ENCODE results near the gene BCOR.
A peak's percentile ranks its signal among the peaks of the same experiment; 100 is the strongest.

BCOR gene

DNA sequence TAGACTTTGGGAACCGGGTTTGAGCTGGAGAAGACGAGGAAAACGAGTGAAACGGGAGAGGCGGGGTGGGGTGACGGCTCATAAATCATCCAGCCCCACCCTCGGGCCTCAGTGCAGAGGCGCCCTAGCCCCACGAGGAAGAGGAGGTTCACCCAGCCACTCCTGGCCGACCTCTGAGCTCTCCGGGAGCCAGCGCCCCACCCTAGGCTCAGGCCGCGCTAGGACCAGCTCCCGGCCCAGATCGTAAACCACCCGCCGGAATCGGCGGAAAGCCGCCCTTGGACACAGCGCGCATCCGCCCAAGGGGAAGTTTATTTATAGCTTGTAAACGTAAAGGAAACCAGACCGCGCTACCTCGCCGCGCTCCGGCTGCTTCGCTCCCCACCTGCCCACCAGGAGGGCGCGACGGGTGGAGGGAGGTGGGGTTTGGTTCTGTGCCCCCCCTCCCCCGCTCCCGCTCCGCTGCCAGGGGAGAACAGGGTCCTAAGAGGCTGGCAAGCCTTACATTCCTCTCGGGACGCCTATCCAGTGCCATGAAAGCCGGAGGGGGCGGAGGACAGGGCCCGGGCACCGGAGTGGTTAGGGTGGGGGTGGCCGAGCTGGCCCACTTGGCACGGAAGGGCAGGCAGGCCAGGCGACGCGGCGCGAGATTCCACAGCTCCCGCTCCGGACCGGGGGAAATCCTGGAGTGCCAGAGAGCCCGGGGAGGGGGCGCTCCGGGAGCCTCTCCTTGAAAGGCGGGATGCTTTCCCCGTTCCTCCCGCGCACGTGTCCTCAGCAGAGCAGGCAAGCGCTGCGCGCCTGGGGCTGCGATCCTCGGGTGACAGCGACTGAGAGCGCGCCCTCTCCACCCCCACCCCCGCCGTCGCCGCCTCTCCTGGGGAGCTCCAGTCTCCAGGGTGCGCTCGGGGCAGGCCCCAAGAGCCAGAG is 84.2 kb downstream of the BCOR start:
- DNase-seq, result no peak

DNA sequence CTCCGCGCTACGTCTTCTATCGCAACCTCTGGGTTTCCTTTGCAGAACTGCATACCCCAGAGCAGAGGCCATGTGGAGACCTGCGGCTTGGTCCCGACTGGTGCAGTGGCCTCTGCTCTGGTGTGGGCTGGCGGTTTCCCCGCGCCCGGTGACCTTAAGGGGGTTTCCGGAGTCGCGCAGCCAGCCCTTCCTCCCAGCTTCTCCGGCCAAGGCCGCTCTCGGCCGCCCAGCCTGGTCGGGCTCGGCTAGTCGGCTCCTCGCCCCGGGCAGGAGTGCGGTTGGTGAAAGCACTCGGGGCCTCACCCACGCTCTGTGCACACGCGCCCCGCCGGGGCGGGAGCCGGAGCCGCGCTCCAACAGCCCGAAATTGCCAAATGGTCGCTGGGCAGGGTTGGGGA is 84.9 kb downstream of the BCOR start:
- peak in 1 of 4 experiments; percentile 6 for DNase-seq

DNA sequence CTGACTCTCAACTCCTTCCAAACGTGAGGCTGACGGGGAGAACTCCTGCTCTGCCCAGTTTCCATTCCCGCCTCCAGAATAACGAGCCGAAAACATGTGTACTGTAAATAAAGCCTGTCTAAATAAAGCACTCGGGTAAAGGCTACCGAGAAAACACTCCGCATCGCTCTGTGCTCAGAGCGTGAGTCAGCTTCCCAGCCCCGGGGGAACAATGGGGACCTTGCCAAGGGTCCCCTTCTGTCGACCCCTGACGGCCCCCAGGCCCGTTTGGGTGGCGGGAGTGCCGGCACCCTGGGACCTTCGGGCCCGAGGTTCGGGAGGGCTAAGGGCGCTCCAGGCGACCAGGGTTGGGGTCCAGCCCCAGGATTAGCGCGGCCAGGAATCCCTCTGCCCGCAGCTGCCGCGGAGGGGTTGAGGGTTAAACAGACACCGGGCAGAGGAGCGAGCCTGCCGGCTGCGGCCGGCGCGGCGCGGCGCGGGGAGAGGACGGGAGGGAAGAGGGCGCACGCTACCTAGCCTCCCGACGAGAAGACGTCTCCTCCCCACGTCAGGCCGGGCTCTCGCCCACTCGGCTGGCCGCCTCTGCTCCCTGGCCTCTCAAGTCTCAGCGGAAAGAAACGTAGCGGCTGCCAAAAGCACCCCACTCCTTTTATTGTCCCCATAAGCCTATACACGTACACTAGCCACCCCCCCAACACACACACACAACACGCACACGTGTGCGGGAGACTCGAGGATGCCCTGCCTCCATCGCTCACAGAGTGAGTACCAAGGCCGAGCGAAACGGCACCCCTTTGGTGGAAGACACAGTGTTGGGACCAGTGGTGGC is 85.5 kb downstream of the BCOR start:
- no peak for DNase-seq

DNA sequence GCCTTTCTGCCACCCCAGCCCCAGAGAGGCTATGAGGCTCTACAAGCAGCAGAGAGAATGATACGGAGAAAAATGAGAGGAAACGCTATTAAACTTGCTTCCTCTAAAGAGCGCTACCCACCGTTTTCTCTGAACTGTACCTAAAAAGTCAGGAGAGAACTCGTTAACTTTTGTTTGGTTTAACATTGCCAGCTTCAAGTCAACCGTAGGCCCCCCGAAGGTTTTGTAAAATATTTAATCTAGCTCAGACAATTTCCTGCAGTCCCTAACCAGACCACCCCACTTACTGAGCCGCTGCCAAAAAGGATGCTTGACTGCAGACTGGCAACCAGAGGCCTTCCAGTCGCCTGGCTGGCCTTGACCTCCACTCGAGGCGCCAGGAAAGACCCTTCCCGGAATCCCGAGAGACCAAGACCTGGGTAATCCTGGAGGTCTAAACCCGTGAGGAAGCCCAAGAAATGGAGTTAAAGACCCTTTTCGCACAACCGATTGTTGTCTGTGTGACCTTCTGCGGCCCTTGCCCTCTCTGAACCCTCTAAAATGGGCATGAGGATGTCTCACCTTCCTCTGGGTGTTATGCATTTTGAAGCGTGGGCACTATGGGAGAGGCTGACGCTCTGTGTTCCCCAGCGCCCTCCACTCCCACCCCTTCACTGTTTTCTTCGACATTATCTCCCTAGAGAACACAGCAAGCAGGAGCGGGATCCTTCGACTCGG is 86.3 kb downstream of the BCOR start:
- DNase-seq, result no peak

DNA sequence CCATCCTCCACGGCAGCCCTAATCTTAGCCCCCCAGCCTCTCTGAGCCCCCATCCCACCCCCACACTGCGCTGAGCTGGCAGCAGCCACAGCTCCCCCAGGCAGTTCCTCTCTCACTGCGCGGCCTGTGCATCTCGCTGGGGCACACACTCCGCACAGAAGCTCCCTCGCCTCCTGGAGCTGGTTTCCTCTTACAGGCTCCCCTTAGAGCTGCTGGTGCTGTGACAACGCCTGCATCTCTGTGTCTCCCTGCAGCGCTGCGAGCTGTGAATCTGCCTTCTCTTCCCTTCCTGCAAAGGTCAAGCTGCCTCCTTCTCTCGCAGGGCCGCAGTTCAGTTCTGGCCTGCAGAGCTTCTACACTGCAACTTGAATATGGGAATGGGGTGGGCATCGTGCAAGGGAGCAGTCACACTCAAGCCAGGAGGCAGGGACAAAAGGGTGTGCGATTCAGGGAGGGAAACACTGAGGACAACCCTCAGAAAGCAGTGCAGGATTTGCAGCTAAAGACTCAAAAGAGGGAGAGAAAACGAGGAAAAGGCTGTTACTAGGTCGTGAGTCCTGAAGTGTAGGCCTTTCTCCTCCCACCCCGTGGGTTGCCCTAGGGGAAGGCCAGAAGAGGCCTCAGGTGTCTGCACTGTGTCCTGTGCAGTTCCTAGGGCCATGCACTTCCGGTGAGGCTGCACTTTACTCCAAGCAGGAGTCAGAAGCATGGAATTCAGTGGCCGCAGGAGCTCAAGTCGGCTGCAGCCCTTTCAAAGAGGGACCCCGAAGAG is 87.0 kb downstream of the BCOR start:
- DNase-seq, result no peak

DNA sequence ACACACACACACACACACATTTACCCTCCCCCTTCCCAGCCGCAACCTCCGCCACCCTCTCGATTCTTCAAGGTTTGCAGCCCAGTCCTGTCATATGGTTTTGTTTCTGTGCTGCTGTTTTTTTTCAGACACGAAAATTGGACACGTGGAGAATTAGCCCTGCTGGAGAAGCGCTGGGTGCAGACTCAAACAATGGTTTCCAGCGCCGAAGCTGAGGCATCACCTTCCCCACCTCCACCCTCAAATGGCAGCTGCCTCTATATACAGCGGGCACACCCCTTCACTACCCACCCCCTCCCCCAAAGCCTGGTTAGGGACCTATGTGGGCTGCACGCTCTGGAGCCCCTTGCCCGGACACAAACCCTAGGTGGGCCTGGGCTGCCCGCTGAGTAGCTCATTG is 87.9 kb downstream of the BCOR start:
- no peak for DNase-seq

DNA sequence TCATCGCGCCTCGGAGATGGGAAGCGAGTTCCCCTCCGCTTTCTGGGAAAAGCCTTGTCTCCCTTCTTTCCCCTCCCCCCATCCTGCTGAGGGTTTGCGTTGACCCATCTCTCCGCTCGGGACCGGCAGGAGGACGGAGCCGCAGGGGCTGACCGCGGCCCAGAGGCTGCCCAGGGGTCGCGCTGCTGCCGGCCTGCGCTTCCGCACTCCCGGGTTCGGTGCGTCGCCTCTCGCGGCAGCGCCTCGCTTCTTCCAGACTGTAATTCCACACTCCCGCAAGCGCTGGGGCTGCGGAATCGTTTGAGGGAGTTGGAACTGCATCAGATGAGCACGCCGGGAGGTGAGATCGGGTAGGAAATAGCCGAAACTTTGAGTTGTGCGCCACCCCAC is 88.3 kb downstream of the BCOR start:
- DNase-seq, result no peak

DNA sequence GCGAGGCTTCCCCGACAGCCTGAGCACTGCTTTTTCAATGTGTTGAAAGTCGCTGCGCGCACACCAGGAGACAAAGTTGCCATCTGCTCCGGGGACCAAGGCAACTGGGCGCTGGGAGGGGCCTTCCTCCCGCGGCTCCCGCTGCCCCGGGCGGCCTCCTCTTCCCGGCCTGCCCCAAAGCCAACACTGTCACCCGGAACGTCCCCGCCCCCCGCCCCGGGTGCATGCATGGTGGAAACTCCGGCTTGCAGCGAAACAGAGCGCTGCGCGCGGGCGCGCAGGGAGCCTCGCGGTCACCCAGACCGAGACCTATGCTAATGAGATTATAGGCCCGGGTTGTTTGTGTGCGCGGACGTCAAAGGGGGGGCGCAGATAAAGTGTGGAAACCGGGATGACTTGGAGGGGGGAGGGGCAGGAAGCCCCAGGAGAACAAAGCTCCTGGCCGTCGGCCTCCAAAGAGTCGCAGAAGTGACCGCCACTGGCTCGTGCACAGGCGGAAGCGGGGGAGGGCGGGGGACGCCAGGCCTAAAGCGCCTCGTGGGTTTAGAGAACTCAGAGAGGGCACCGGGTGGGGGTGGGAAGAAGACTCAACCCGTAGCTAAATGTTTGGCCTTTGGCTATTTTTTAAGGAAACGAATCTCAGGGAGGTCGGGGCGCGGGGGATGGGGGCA is 88.8 kb downstream of the BCOR start:
- DNase-seq, result no peak

DNA sequence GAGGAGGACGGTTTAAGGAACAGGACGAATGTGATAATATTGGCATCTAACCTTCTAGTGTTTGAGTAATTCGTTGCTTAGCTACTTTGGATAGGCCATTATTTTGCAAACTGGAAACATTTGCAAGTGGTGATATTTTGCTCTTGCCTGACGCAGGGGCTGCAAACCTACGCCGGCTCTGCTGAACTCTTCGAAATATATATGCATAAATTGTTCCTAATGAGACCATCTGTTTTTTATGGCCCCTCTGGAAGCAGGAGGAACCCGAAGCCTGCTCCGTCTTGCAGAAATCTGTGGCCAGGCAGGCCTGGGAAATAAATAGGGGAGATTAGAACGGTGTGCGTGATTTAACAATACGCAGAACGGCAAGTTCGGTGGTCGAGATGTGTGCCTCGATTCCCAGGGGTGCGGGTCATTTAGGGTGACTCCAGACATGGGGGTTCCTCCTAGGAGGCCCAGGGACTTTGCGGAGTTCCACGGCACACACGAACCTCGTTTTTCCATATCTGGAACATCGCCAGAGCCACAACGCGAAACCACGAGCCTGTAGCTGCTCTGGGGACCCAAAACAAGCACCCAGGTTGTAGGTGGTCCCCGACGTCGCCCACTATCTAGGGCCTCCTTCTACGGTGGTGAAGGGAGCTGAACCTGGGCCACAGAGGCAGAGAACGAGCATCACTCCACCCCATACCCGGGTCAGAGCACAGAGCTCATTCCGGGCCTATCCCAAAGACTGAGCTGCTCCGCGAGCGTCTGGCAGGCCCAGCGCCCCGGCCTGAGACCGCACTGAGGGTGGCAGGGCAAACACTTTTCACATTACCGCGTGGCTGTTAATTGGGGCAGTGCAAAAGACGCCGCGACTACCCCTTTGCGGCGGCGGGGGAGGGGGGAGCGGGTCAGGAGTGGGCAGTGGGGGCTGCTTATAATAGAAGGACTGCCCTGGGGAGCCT is 89.7 kb downstream of the BCOR start:
- DNase-seq, result no peak

DNA sequence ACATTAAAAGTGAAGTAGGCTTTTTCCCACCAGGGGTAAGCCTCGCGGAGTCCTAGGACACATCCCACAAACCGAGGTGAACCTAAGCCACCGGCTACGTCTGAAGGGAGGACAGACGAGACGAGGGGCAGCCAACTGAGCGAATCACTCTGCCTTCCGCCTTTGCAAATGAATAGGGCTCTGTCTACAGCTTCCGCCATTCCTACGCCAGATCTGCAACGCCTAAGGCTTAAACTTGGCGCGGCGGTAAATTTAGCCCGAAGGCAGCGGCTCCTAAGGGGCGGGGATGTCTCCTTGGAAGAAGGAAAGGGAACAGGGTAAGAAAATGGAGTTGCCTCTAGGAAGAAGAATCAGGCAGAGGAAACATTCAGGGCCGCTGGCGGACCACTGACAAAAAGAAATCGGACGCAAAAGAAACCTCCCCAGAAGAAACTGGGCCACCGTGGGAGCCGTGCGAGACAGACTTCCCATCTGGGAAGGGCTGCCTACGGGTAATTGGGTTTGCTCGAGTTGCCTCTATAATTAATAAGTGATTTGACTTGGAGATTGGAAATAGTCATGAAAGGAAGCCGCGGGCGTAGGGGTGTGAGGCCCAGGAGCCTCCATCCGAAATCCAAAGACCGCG is 90.5 kb downstream of the BCOR start:
- DNase-seq, result no peak

DNA sequence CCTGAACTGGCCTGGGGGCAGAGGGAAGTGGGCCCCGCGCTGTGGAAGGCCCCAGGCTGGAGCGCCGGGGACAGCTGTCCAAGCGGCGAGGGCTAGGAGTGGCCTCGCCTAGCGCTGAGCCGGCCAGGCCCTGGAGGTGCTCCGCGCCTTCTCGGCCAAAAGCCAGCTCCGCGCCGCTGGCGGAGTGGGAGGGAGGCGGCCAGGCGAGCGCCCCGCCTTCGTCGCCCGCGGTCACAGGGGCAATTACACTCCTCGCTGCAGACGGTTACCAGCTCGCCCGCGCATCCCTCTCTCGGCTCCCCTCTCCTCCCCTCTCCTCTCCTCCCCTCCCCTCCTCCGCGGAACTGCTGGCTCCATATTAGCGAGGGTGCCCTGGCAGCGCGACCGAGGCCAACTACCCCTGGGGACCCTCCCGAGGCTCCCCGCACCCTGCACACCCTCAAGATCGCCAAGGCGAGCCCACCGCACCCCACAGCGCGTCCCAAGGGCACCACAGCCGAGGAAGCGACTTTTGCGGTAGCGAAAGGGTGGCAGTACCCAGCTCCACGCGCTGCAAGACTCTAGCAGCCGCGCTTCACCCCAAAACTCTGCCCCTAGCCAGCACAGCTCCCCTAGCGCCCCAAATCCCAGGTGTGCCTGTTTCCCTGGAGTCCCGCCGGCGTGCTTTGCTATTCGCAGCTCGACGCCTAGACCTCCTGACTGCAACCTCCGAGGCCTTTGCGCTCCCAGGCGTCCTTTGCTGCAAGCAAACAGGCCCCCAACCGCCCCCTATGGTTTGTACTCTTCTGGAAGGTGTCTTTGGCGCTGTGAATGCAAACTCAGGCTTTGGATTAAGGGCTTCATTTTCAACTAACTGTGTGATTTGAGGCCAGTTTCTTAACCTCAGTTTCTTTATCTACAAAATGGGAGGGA is 91.4 kb downstream of the BCOR start:
- peak in 1 of 4 experiments; percentile 21 for DNase-seq

DNA sequence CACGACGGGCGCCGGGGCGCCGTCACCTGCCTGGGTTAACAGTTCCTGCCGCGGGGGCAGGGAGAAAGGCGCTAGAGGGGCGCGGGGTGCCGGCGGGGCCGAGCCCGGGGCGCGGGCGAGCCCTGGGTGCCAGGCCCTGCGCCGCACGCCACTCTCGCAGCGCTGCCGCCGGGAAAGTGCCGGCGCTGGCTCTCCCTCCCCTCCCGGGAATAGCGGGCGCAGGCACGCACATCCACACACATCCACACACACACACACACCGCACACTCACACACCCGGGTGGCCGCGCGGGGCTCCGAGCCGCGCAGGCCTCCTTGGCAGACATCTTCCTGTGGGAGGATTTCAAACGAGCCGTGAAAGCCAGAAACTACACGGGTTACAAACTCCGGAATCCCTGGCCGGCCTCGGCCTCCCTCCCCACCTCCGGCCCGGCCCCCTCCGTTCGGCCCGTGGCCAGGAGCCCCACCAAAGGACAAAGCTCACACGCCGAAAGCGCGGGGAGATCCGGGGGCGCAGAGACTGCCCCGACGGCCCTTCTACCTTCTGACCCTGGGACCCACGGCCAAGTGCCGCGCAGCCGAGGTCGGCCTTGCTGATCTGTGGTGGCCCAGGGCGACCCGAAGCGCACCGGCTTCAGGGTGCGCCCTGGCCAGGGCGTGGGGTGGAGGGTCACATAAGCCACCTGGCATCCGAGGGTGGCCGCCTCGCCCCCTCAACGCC is 92.3 kb downstream of the BCOR start:
- DNase-seq, result peak in 1 of 4 experiments; percentile 12

DNA sequence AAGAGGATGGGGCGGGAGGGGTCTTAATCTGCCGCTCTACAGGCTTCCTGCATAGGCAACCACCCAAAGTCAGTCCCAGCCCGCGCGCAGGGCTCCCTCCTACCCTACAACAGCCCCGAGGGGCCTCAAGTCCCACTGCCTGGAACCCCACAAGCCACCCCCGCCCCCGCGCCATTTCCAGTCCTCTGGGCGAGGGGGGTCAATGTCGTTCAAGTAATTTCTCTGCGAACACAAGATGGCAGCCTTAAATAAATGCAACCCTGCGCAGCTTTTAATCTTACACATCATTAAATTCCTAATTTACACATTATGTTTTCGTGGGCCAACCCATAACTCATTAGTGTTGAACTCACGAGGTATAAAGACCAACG is 92.9 kb downstream of the BCOR start:
- DNase-seq, result no peak

DNA sequence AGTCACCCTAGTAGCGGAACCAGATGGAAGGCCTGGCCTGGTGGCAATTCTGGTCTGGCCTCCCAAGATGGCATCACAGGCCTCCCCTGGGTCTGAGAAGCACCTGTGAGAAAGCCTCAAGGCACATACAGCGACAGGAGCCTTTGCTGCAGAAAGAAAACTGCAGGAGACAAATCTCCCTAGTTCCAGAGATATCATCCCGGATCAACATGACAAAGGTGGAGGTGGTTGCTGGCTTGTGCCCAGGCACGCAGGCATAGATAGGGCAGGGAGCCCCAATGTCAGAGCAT is 93.6 kb downstream of the BCOR start:
- DNase-seq, result no peak

DNA sequence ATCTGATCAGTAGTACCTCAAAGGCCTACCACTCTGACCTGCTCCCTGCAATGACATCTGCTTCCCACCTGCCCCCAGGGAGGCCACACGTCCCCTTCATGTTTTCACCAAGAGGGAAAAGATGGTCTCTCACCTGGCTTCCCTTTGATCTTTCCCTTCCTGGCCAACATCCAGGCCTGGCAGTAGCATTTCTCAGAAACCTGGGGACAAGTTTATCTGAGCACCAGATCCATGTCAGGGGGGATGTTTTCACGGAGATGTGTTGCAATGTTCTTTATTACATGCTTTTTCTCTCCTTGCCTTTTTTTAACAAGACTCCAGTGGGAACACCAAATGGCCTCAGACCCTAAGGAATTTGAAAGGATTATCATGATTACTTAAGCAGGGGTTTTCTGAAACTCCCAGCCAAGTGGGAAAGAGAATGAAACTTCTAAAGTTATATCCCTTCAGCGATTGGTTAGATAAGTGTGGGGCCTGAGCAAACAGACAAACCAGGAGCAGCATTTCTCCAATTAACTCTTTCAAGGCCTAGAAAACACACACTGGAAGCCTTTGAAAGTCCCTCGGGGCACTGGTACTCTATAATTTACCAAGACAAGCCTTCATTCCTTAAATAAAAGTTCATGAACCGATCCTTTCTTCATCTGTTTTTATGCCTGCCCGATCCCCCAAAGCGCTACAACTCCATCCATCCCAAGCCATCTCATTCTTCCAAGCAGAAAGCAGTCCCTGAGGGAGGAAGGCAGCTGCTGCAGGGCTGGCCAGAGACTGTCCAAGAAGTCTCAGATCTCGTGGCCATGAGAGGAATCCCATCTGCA is 94.1 kb downstream of the BCOR start:
- DNase-seq, result no peak

DNA sequence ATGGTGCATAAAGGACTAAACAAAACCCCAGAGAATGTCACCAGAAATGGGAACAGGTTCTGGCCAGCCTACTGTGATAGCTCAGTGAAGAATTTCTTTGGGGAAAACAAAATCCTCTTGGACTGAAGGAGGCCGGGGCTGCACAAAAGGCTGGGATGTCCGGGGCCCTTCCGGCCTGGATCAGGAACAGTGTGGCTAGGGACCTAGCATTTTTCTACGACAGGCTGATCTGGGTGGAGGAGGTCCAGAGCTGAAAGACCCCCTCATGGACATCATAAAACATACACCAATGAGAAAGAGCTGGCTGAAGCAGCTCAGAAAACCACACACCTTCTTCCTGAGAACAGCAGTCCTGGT is 94.7 kb downstream of the BCOR start:
- no peak for DNase-seq
